GF-D8 (cell line): ENCODE data around the gene PCMTD2.
"Not testable (repeated sequence)": the region's sequence is repeated elsewhere in the genome, so short reads cannot be mapped to it uniquely, and the experiment has no call there.

Experiments
- DNase-seq: peaks from one replicate; lab custom pipeline; 2025; lab: John Stamatoyannopoulos, UW

Gene PCMTD2

DNA sequence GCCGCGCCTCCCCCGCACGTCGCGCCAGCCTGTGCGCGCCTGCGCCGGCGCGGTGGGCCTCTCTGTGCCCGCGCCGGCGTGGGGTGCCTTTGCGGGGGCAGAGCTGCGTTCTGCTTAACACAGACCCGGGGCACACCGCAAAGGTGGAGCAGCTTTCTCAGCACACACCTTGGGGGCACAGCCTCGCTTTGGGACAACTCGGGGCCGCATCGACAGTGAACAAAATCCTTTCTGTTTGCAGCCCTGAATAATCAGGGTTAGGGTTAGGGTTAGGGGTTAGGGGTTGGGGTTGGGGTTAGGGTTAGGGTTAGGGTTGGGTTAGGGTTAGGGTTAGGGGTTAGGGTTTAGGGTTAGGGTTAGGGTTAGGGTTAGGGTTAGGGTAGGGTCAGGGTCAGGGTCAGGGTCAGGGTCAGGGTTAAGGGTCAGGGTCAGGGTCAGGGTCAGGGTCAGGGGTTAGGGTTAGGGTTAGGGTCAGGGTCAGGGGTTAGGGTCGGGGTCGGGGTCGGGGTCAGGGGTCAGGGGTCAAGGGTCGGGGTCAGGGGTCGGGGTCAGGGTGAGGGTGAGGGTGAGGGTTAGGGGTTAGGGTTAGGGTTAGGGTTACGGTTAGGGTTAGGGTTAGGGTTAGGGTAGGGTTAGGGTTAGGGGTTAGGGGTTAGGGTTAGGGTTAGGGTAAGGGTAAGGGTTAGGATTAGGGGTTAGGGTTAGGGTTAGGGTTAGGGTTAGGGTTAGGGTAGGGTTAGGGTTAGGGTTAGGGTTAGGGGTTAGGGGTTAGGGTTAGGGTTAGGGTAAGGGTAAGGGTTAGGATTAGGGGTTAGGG is 31.1 kb downstream of the PCMTD2 start:
- DNase-seq, result not testable (repeated sequence)

DNA sequence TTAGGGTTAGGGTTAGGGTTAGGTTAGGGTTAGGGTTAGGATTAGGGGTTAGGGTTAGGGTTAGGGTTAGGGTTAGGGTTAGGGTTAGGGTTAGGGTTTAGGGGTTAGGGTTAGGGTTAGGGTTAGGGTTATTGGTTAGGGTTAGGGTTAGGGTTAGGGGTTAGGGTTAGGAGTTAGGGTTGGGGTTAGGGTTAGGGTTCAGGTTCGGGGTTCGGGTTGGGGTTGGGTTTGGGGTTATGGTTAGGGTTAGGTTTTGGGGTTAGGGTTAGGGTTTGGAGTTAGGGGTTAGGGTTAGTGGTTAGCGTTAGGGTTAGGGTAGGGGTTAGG is 31.7 kb downstream of the PCMTD2 start:
- not testable (repeated sequence) for DNase-seq

DNA sequence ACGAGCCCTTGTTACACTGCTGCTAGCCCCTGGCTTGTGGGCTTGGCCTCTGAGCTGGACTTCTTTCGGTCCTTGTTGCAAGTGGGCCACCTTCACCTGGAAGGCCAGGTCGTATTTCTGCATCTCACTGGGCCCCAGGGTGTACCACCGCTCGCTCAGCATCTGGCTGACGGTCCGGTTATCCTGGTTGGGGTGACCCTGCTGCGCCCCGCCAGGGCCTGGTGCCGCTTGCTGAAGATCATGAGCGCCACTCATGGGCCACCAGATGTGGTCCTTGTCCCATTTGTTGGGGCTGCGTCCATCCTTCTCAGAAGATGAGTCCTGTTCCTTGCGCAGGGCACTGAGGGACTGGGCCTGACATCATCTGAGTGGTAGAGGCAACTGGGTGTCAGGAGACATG is 36.6 kb downstream of the PCMTD2 start:
- not testable (repeated sequence) for DNase-seq

DNA sequence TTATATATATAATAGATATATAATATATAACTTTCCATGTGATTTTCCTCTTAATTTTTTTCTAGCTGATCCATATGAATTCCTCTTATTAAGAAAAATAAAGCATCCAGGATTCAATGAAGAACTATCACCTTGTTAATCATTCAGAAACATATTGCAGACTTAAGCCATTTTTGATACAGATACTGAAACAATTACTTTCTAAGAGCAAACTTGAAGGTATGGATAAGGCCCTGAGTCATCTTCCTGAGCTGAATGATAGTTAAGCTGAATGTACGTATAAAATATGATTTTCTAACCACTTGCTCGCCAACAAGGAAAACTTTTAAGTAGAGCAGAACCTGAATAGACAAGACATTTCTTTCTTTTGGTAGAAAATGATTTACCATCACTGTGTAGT is 47.5 kb downstream of the PCMTD2 start:
- DNase-seq, result not testable (repeated sequence)

GRCh38 chr20:64313761-64314160 is 58.2 kb downstream of the PCMTD2 start:
- DNase-seq, result not testable (repeated sequence)

GRCh38 chr20:64315381-64315780 is 59.8 kb downstream of the PCMTD2 start:
- not testable (repeated sequence) for DNase-seq

- not testable (repeated sequence) for DNase-seq
Measured at GRCh38 chr20:64315884-64316283, 60.3 kb downstream of the PCMTD2 start.

GRCh38 chr20:64316415-64317083 is 61.0 kb downstream of the PCMTD2 start:
- DNase-seq, result not testable (repeated sequence)

- not testable (repeated sequence) for DNase-seq
Measured at GRCh38 chr20:64317331-64317730, 61.8 kb downstream of the PCMTD2 start.

GRCh38 chr20:64318056-64318455 is 62.5 kb downstream of the PCMTD2 start:
- DNase-seq, result not testable (repeated sequence)

DNA sequence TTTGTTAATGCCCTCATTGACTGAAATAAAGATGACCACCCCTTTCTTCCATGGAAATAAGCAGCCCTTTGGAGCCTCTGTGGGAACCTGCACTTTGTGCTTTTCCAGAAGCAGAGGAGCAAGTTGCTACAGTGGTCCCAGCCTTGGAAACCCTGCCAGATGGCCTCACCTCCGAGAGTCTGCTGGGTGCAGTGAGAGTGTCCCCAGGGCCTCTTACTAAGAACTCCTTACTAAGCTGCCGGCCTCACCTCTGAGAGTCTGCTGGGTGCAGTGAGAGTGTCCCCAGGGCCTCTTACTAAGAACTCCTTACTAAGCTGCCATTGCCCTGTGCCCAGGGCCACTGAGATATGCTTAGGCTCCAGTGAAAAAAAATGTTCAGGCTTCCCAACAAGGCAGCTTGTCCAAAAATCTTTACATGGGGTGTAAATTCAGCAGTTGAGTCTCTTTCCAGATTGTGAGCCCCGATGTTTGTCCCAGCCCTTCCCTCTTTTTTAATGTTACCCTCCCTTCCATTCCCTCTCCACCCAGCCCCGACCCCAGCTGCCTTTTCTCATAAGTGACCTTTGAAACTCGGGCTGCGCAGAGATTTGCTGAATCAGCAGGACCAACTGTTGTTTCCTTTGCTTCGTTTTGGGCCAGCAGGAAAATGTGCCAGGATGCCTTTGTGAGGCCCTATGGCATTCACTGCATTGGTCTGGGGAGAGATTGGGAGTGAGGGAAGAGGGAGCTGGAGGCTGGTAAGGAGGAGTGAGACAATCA is 66.7 kb downstream of the PCMTD2 start:
- not testable (repeated sequence) for DNase-seq
